SJCRH30 (cell line): ENCODE results near the gene SLC25A29. TPM values are rescaled to one million over a fixed set of nuclear protein-coding genes. Genes with fewer than 3 reads are reported as not detected.
"Not testable (repeated sequence)": the region's sequence is repeated elsewhere in the genome, so short reads cannot be mapped to it uniquely, and the experiment has no call there.

Experiments used
- DNase-seq, 2 experiments: peaks; one replicate each; pipeline ENCODE4 v3.0.0-alpha.2; 2015 to 2020
- H3K27ac ChIP-seq: fragments of 250-450 bp; sonication (Bioruptor Pico); 2 replicates; pipeline ENCODE4 v1.5.1; 2020; ENCODE audit warnings: mild to moderate bottlenecking, moderate library complexity
- H3K27me3 ChIP-seq: fragments of 250-450 bp; sonication (Bioruptor Pico); 2 replicates; pipeline ENCODE4 v1.5.1; 2020; ENCODE audit warnings: mild to moderate bottlenecking, moderate library complexity
- H3K36me3 ChIP-seq: fragments of 250-450 bp; sonication (Bioruptor Pico); 2 replicates; pipeline ENCODE4 v1.5.1; 2020; ENCODE audit warnings: mild to moderate bottlenecking, moderate library complexity
- H3K4me1 ChIP-seq: fragments of 250-450 bp; sonication (Bioruptor Pico); 2 replicates; pipeline ENCODE4 v1.5.1; 2020; ENCODE audit warnings: mild to moderate bottlenecking, moderate library complexity
- H3K4me3 ChIP-seq: fragments of 250-450 bp; sonication (Bioruptor Pico); 2 replicates; pipeline ENCODE4 v1.5.1; 2020; ENCODE audit warnings: mild to moderate bottlenecking, moderate library complexity
- H3K9me3 ChIP-seq: fragments of 250-450 bp; sonication (Bioruptor Pico); replicated peaks from 2 replicates; pipeline ENCODE4 v1.5.1; 2020; ENCODE audit warnings: mild to moderate bottlenecking, moderate library complexity
- total RNA-seq: library from RNA; depleted of rRNA; stranded (reverse); fragments of >200 nt; shearing (Covaris generic); gene quantifications from 2 replicates; pipeline ENCODE4 v1.2.3, GENCODE V29; 2014

SLC25A29 gene
- total RNA-seq, 1 experiment from 2014 or later: 57.1 TPM

DNA sequence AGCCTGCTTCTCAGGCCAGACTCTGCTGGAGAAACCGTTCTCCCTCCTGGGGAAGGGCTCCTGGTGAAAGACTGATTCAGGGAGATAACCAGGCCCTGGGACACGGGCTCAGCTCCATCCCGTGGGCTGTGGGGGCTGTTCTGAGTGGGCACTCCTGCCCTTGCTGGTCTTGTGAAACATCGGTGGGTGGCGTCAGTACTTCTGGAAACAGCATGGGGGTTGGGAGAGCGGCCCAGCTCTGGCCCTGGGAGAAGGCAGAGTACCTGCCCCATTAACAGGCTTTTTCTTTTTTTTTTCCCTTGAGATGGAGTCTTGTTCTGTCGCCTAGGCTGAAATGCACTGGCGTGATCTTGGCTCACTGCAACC lies 17.7 kb upstream of the SLC25A29 start:
- no peak overlapping the region for H3K27ac ChIP-seq
- H3K27me3 ChIP-seq: no peaks in the 10 kb centered on the region
- DNase-seq: no peak
- no peak overlapping the region for H3K4me3 ChIP-seq
- peaks cover 5% of the 10 kb centered on the region; the same call in 1 of the 2 replicates for H3K4me1 ChIP-seq
- H3K9me3 ChIP-seq: no peaks in the 10 kb centered on the region
- H3K36me3 ChIP-seq: no peaks in the 10 kb centered on the region

GRCh38 chr14:100323121-100323941 lies 17.1 kb upstream of the SLC25A29 start, which contains the start of gene SLC25A47:
TSS of gene SLC25A47 (plus strand) at chr14:100323339. CDS start at chr14:100323415, 76 bp downstream.
- Histone ChIP-seq H3K36me3 (no peaks in the 10 kb centered on the region), H3K9me3 (no peaks in the 10 kb centered on the region)
- DNase-seq: no peak

GRCh38 chr14:100322138-100322957 lies 16.1 kb upstream of the SLC25A29 start:
- Histone ChIP-seq H3K4me1 (peaks cover 5% of the 10 kb centered on the region; the same call in 1 of the 2 replicates), H3K9me3 (no peaks in the 10 kb centered on the region), H3K4me3 (no peak overlapping the region), H3K36me3 (no peaks in the 10 kb centered on the region), H3K27me3 (no peaks in the 10 kb centered on the region), H3K27ac (no peak overlapping the region)
- no peak for DNase-seq

More at GRCh38 chr14:100323121-100323941, 17.1 kb upstream of the SLC25A29 start, which contains the start of gene SLC25A47:
- Histone ChIP-seq H3K27ac (no peak within 1 kb of the TSS), H3K27me3 (no peaks in the 10 kb centered on the region), H3K4me3 (no peak within 1 kb of the TSS), H3K4me1 (peaks cover 5% of the 10 kb centered on the region; the same call in 1 of the 2 replicates)

- no peak overlapping the region for H3K4me3 ChIP-seq
- no peaks in the 10 kb centered on the region for H3K36me3 ChIP-seq
- H3K9me3 ChIP-seq: no peaks in the 10 kb centered on the region
- DNase-seq: peak; percentile 55 to 66
- H3K27ac ChIP-seq: no peak overlapping the region
- no peaks in the 10 kb centered on the region for H3K27me3 ChIP-seq
- peaks cover 5% of the 10 kb centered on the region; the same call in 1 of the 2 replicates for H3K4me1 ChIP-seq
Observed at GRCh38 chr14:100321473-100322137, 15.4 kb upstream of the SLC25A29 start.

- Histone ChIP-seq H3K27me3 (no peaks in the 10 kb centered on the region), H3K36me3 (no peaks in the 10 kb centered on the region), H3K9me3 (no peaks in the 10 kb centered on the region), H3K4me3 (no peak overlapping the region), H3K27ac (no peak overlapping the region), H3K4me1 (peaks cover 5% of the 10 kb centered on the region; the same call in 1 of the 2 replicates)
- no peak for DNase-seq
Observed at GRCh38 chr14:100320157-100320856, 14.1 kb upstream of the SLC25A29 start.

DNA sequence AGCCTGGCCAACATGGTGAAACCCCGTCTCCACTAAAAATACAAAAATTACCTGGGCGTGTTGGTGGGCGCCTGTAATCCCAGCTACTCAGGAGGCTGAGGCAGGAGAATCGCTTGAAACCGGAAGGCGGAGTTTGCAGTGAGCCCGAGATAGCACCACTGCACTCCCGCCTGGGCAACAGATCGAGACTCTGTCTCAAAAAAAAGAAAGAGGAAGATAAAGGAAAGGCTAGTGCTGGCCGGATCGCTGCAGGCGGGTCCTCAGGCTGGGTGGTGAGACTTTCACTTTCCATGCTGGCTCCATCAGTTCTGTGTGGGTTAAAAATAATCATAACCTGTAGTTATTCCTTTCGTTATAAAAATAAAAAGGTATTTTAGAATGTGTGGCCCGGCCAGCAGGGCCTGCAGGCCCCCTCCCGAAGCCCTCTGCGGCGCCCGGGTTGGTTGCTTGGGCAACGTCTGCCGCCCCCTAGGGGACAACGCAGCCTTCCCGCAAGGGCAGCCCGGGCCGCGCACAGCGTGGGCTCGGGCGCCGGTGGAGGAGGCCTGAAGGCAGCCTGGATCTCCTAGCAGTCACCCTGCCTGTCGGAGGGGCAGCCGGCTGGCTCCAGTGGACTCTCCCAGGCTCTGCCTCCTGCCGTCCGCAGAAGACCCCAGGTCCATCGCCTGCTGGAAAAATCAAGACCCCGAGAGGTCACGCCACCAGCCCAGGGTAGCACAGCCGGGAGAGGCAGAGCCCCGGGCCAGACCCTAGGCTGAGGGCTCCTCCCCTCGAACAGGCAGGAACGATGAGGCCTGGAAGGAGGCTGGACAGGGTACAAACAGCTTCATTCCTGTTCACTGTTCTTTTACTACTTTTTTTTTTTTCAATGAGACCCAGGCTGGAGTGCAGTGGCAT lies 11.9 kb upstream of the SLC25A29 start:
- Histone ChIP-seq H3K27me3 (no peaks in the 10 kb centered on the region), H3K27ac (no peak overlapping the region), H3K9me3 (no peaks in the 10 kb centered on the region), H3K36me3 (no peaks in the 10 kb centered on the region), H3K4me1 (peaks cover 12% of the 10 kb centered on the region), H3K4me3 (no peak overlapping the region)
- DNase-seq: no peak

- Histone ChIP-seq H3K36me3 (no peaks in the 10 kb centered on the region), H3K27me3 (no peaks in the 10 kb centered on the region), H3K27ac (no peak overlapping the region), H3K4me1 (peaks cover 19% of the 10 kb centered on the region), H3K9me3 (no peaks in the 10 kb centered on the region), H3K4me3 (no peak overlapping the region)
- no peak for DNase-seq
Observed at GRCh38 chr14:100317389-100317788, 11.1 kb upstream of the SLC25A29 start.

- H3K9me3 ChIP-seq: no peaks in the 10 kb centered on the region
- DNase-seq: no peak
- no peak overlapping the region for H3K27ac ChIP-seq
- H3K27me3 ChIP-seq: no peaks in the 10 kb centered on the region
- no peak overlapping the region for H3K4me3 ChIP-seq
- no peaks in the 10 kb centered on the region for H3K36me3 ChIP-seq
- H3K4me1 ChIP-seq: peaks cover 26% of the 10 kb centered on the region
Observed at GRCh38 chr14:100314724-100315123, 8.5 kb upstream of the SLC25A29 start.

GRCh38 chr14:100313464-100314230 lies 7.4 kb upstream of the SLC25A29 start:
- Histone ChIP-seq H3K9me3 (no peaks in the 10 kb centered on the region), H3K4me3 (no peak overlapping the region), H3K36me3 (no peaks in the 10 kb centered on the region), H3K27ac (no peak overlapping the region), H3K4me1 (peaks cover 26% of the 10 kb centered on the region), H3K27me3 (no peaks in the 10 kb centered on the region)
- no peak for DNase-seq

- DNase-seq: peak in 1 of 2 experiments; percentile 44
- Histone ChIP-seq H3K36me3 (no peaks in the 10 kb centered on the region), H3K27me3 (no peaks in the 10 kb centered on the region), H3K4me1 (peaks cover 26% of the 10 kb centered on the region), H3K4me3 (no peak overlapping the region), H3K9me3 (no peaks in the 10 kb centered on the region), H3K27ac (no peak overlapping the region)
Observed at GRCh38 chr14:100312877-100313400, 6.7 kb upstream of the SLC25A29 start.

DNA sequence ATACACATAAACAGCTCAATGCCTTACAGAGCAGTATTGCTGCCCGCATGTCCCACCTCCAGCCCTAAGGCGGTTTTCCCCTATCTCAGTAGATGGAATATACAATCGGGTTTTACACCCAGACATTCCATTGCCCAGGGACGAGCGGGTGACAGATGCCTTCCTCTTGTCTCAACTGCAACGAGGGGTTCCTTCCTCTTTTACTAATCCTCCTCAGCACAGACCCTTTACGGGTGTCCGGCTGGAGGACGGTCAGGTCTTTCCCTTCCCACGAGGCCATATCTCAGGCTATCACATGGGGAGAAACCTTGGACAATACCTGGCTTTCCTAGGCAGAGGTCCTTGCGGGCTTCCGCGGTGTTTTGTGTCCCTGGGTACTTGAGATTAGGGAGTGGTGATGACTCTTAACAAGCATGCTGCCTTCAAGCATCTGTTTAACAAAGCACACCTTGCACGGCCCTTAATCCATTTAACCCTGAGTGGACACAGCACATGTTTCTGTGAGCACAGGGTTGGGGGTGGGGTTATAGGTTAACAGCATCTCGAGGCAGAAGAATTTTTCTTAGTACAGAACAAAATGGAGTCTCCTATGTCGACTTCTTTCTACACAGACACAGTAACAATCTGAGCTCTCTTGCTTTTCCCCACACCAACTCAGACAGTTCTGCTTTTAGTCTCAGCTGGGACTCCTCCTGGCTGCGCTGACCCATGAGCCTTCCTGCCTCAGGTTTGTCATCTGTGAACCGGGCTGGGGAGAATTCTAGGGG lies 6.0 kb upstream of the SLC25A29 start:
- H3K27me3 ChIP-seq, H3K4me3 ChIP-seq, H3K27ac ChIP-seq, H3K9me3 ChIP-seq, H3K36me3 ChIP-seq, DNase-seq: not testable (repeated sequence)
- peaks cover 26% of the 10 kb centered on the region for H3K4me1 ChIP-seq

GRCh38 chr14:100309028-100309737 lies 2.9 kb upstream of the SLC25A29 start:
- Histone ChIP-seq H3K9me3 (no peaks in the 10 kb centered on the region), H3K27ac (no peak overlapping the region), H3K36me3 (no peaks in the 10 kb centered on the region), H3K4me1 (peaks cover 26% of the 10 kb centered on the region), H3K27me3 (no peaks in the 10 kb centered on the region), H3K4me3 (no peak overlapping the region)
- no peak for DNase-seq
